Trophoblast cell (in vitro differentiated cells and primary cell): ENCODE results near the gene SQSTM1.

ENCODE experiments used
- DNase-seq, 2 donors: peaks; one replicate each; pipeline ENCODE4 v3.0.0-alpha.2; 2016
- H2AFZ ChIP-seq: 2 replicates; pipeline ENCODE4 v1.6.1; 2013; ENCODE audit warnings: low read length, moderate library complexity, mild to moderate bottlenecking; ENCODE audit not compliant: insufficient read depth, poor library complexity
- H2AK5ac ChIP-seq: 2 replicates; pipeline ENCODE4 v1.6.1; 2013; ENCODE audit warnings: mild to moderate bottlenecking, low read length
- H2BK120ac ChIP-seq: 2 replicates; pipeline ENCODE4 v1.6.1; 2013; ENCODE audit warnings: low read length, mild to moderate bottlenecking, moderate library complexity; ENCODE audit not compliant: insufficient read depth, poor library complexity
- H2BK12ac ChIP-seq: 2 replicates; pipeline ENCODE4 v1.6.1; 2013; ENCODE audit warnings: mild to moderate bottlenecking, low read length, moderate library complexity
- H2BK5ac ChIP-seq: 2 replicates; pipeline ENCODE4 v1.6.1; 2013; ENCODE audit warnings: low read length, low read depth, moderate library complexity, mild to moderate bottlenecking; ENCODE audit not compliant: poor library complexity
- H3K14ac ChIP-seq: 2 replicates; pipeline ENCODE4 v1.6.1; 2013; ENCODE audit warnings: mild to moderate bottlenecking, low read length
- H3K18ac ChIP-seq: 2 replicates; pipeline ENCODE4 v1.6.1; 2013; ENCODE audit warnings: mild to moderate bottlenecking, low read length
- H3K23ac ChIP-seq: 2 replicates; pipeline ENCODE4 v1.6.1; 2013; ENCODE audit warnings: low read length
- H3K27ac ChIP-seq: 2 replicates; pipeline ENCODE4 v1.5.1; 2013; ENCODE audit warnings: low read depth, mild to moderate bottlenecking, inconsistent platforms, low read length, moderate library complexity
- H3K27me3 ChIP-seq: 2 replicates; pipeline ENCODE4 v1.6.1; 2013; ENCODE audit warnings: inconsistent platforms, mild to moderate bottlenecking, low read length, moderate library complexity; ENCODE audit not compliant: insufficient read depth
- H3K36me3 ChIP-seq, 2 experiments: 1 replicate in 1 of 2; 2 replicates in 1 of 2; pipeline ENCODE4 v1.6.1; 2013; ENCODE audit warnings: low read length in 2 of 2, mild to moderate bottlenecking in 2 of 2, moderate library complexity in 1 of 2; ENCODE audit not compliant: insufficient read depth in 2 of 2, control insufficient read depth in 1 of 2
- H3K4ac ChIP-seq: 2 replicates; pipeline ENCODE4 v1.6.1; 2013; ENCODE audit warnings: low read depth, mild to moderate bottlenecking, low read length, moderate library complexity
- H3K4me1 ChIP-seq, 2 experiments: 1 replicate in 1 of 2; 2 replicates in 1 of 2; pipeline ENCODE4 v1.6.1; 2013; ENCODE audit warnings: low read length in 2 of 2, mild to moderate bottlenecking in 2 of 2, moderate library complexity in 1 of 2; ENCODE audit not compliant: insufficient read depth in 2 of 2, control insufficient read depth in 1 of 2
- H3K4me2 ChIP-seq: 2 replicates; pipeline ENCODE4 v1.6.1; 2013; ENCODE audit warnings: inconsistent platforms, mild to moderate bottlenecking, low read length, moderate library complexity
- H3K4me3 ChIP-seq: 2 replicates; pipeline ENCODE4 v1.5.1; 2013; ENCODE audit warnings: mild to moderate bottlenecking, low read depth, low read length, inconsistent platforms
- H3K79me1 ChIP-seq: one replicate; pipeline ENCODE4 v1.6.1; 2013; ENCODE audit warnings: low read length
- H3K79me2 ChIP-seq: 2 replicates; pipeline ENCODE4 v1.6.1; 2013; ENCODE audit warnings: low read length, mild to moderate bottlenecking; ENCODE audit not compliant: control insufficient read depth, insufficient read depth, poor library complexity
- H3K9ac ChIP-seq: 2 replicates; pipeline ENCODE4 v1.6.1; 2013; ENCODE audit warnings: mild to moderate bottlenecking, low read length
- H3K9me3 ChIP-seq: 2 replicates; pipeline ENCODE4 v1.6.1; 2013; ENCODE audit warnings: low read depth, mild to moderate bottlenecking, control low read depth, inconsistent platforms, low read length; ENCODE audit not compliant: insufficient read depth
- H4K12ac ChIP-seq: 2 replicates; pipeline ENCODE4 v1.6.1; 2013; ENCODE audit warnings: low read depth, mild to moderate bottlenecking, low read length, moderate library complexity
- H4K8ac ChIP-seq: 2 replicates; pipeline ENCODE4 v1.6.1; 2013; ENCODE audit warnings: low read depth, mild to moderate bottlenecking, low read length, moderate library complexity
- H4K91ac ChIP-seq: one replicate; pipeline ENCODE4 v1.6.1; 2013; ENCODE audit warnings: low read depth, mild to moderate bottlenecking, low read length, moderate library complexity
- WGBS: extraction: QIAGEN DNeasy Blood & Tissue Kit; methylation state at CpG from one replicate; pipeline ENCODE4 v1.1.7; 2013; ENCODE audit warnings: missing lambda C conversion rate; ENCODE audit not compliant: insufficient read length, insufficient coverage; ENCODE audit errors: extremely low coverage; 5-methylcytosine and 5-hydroxymethylcytosine counted together

SQSTM1 gene

DNA sequence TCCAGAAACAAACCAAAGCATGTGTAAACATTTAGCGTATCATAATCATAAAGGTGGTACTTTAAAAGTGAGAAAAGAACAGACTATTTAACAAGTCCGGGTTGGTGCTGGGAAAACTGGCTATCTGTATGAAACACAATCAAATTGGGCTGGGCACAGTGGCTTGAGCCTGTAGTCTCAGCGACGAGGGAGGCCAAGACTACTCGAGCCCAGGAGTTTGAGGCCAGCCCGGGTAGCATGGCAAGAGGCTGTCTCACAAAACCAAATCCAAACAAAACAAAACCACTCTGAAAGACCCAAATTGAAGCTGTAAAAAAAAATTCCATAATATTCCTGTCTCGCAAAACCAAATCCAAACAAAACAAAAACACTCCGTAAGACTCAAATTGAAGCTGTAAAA lies 33.7 kb downstream of the SQSTM1 start:
- Histone ChIP-seq H3K9me3 (no peaks in the 10 kb centered on the region), H3K79me2 (peaks cover 4% of the 10 kb centered on the region), H2AK5ac (no peak overlapping the region), H3K9ac (no peak overlapping the region), H2BK120ac (no peak overlapping the region), H2AFZ (no peak overlapping the region), H3K4me3 (no peak overlapping the region), H4K8ac (no peak overlapping the region), H3K27me3 (no peaks in the 10 kb centered on the region), H4K91ac (no peak overlapping the region), H2BK12ac (no peak overlapping the region), H3K4me2 (no peak overlapping the region), H2BK5ac (no peak overlapping the region), H3K14ac (no peak overlapping the region), H3K36me3 (peaks cover 22 to 27% of the 10 kb centered on the region in 2 experiments), H3K4ac (no peak overlapping the region), H3K23ac (no peak overlapping the region), H3K4me1 (no peaks in the 10 kb centered on the region), H3K27ac (no peak overlapping the region), H3K79me1 (peaks cover 4% of the 10 kb centered on the region), H4K12ac (no peak overlapping the region), H3K18ac (no peak overlapping the region)
- no peak for DNase-seq
- 100% methylated on average over 2 of the region's 8 CpGs for WGBS

GRCh38 chr5:179858241-179858585 lies 37.5 kb downstream of the SQSTM1 start:
- peak overlapping the region; percentile 16 for H3K14ac ChIP-seq

DNA sequence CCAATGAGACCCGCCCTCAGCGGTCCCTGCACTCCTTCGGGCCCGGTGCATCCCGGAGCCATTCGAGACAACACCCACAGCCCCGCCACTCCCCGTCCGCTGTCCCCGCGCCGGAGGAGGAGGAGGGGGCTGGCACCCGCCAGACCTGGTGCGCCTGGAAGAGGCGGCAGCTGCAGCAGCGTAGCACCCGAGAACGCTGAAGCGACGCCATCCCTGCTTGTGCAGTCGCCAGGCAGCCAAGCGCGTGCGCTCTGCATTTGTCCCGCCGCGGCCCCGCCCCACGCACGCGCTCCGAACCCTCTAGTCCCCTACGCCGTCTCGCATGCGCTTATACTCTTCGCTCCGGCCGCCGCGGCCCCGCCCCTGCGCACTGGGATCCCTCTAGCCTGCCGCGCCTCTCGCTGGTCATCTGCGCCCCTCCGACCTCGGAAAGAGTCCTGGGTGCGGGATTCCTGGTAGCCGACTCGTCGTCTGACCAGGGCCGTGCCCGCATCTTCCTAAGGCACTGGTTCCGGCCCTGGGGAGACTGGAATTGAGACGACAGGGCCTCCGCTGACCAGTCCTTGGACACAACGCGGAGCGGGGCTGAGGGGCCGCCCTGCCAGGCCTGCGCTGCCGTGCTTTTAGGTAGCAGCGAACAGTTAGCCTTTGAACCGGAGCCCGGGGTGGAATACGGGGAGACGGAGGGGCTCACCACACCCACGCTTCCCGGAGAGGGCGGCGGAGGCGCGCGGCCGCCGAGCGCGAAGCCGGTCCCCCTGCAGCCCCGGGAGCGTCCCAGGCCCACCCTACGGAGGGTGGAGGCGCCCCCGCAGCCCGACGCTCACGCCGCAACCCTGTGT lies 38.1 kb downstream of the SQSTM1 start, which contains the start of gene MRNIP:
TSS of gene MRNIP (minus strand) at position 232 of the 842 bp plus-strand sequence. CDS start at position 211, 21 bp downstream.
- no peak within 1 kb of the TSS for H2BK12ac ChIP-seq
- H3K4ac ChIP-seq = peak within 1 kb of the TSS; percentile 46
- peak within 1 kb of the TSS; percentile 84 for H4K91ac ChIP-seq
- peaks cover 11% of the 10 kb centered on the region for H3K9me3 ChIP-seq
- peak within 1 kb of the TSS; percentile 93 for H4K12ac ChIP-seq
- peak within 1 kb of the TSS; percentile 90 for H2AFZ ChIP-seq
- no peak within 1 kb of the TSS for H3K23ac ChIP-seq
- H3K14ac ChIP-seq = peak within 1 kb of the TSS; percentile 91
- peak within 1 kb of the TSS; percentile 96 for H4K8ac ChIP-seq
- H3K27me3 ChIP-seq = no peaks in the 10 kb centered on the region
- H2AK5ac ChIP-seq = peak within 1 kb of the TSS; percentile 42
- peak within 1 kb of the TSS; percentile 82 for H3K4me3 ChIP-seq
- peaks cover 4% of the 10 kb centered on the region for H3K79me1 ChIP-seq
- H3K4me1 ChIP-seq = no peaks in the 10 kb centered on the region
- DNase-seq = peak; percentile 96 to 98
- no CpG with 5 or more reads among the region's 90 CpGs for WGBS
- peak within 1 kb of the TSS; percentile 70 for H2BK120ac ChIP-seq
- H3K9ac ChIP-seq = peak within 1 kb of the TSS; percentile 95
- H2BK5ac ChIP-seq = peak within 1 kb of the TSS; percentile 49
- H3K79me2 ChIP-seq = peaks cover 4% of the 10 kb centered on the region
- peaks cover 17 to 19% of the 10 kb centered on the region in 2 experiments for H3K36me3 ChIP-seq
- peak within 1 kb of the TSS; percentile 77 for H3K4me2 ChIP-seq
- peak within 1 kb of the TSS; percentile 75 for H3K27ac ChIP-seq
- H3K18ac ChIP-seq = peak within 1 kb of the TSS; percentile 68

More at GRCh38 chr5:179858241-179858585, 37.5 kb downstream of the SQSTM1 start:
- H4K91ac ChIP-seq = no peak overlapping the region
- H2BK120ac ChIP-seq = no peak overlapping the region
- H3K4ac ChIP-seq = no peak overlapping the region
- H3K4me2 ChIP-seq = peak overlapping the region; percentile 77
- peak overlapping the region; percentile 87 for H2AFZ ChIP-seq
- H3K79me2 ChIP-seq = peaks cover 4% of the 10 kb centered on the region
- H3K18ac ChIP-seq = no peak overlapping the region
- peaks cover 4% of the 10 kb centered on the region for H3K79me1 ChIP-seq
- H3K27ac ChIP-seq = no peak overlapping the region
- peaks cover 11 to 13% of the 10 kb centered on the region in 2 experiments for H3K36me3 ChIP-seq
- H2AK5ac ChIP-seq = no peak overlapping the region
- H2BK5ac ChIP-seq = no peak overlapping the region
- H3K23ac ChIP-seq = no peak overlapping the region
- H3K4me3 ChIP-seq = peak overlapping the region; percentile 82
- H3K4me1 ChIP-seq = no peaks in the 10 kb centered on the region
- no peak overlapping the region for H2BK12ac ChIP-seq
- no peaks in the 10 kb centered on the region for H3K27me3 ChIP-seq
- H3K9ac ChIP-seq = peak overlapping the region; percentile 2
- peak overlapping the region; percentile 57 for H4K8ac ChIP-seq
- H3K9me3 ChIP-seq = peaks cover 10% of the 10 kb centered on the region
- WGBS = no CpG with 5 or more reads among the region's 32 CpGs
- DNase-seq = peak in 1 of 2 donors; percentile 51
- H4K12ac ChIP-seq = no peak overlapping the region

DNA sequence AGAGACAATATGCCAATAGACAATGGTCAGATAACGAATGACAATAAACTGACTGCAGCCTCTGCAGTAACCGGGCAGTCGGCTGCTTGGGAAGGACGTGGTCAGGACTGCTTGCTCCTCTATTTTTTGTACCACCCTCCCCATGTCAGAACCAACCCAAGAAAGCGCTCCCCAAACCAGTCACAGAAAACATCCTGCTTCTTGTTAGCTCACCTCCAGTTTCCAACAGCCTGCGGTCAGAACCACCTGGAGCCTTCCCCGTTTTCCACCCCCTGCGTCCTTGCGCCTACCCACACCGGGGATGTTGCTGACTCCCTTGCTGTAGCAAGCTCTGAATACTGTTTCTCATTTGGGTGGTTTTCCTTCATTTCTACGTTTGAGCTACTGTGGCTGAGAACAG lies 39.6 kb downstream of the SQSTM1 start:
- no peak overlapping the region for H3K4ac ChIP-seq
- peaks cover 30 to 32% of the 10 kb centered on the region in 2 experiments for H3K36me3 ChIP-seq
- no peak overlapping the region for H3K4me2 ChIP-seq
- no peak for DNase-seq
- no peak overlapping the region for H2AFZ ChIP-seq
- no peak overlapping the region for H3K4me3 ChIP-seq
- H3K27ac ChIP-seq = no peak overlapping the region
- no peak overlapping the region for H3K23ac ChIP-seq
- H3K4me1 ChIP-seq = no peaks in the 10 kb centered on the region
- H2BK120ac ChIP-seq = no peak overlapping the region
- peaks cover 14% of the 10 kb centered on the region for H3K9me3 ChIP-seq
- H3K9ac ChIP-seq = no peak overlapping the region
- no peak overlapping the region for H2BK5ac ChIP-seq
- H3K18ac ChIP-seq = no peak overlapping the region
- H3K79me1 ChIP-seq = peaks cover 4% of the 10 kb centered on the region
- peaks cover 4% of the 10 kb centered on the region for H3K79me2 ChIP-seq
- no peak overlapping the region for H4K8ac ChIP-seq
- no peak overlapping the region for H4K12ac ChIP-seq
- no CpG with 5 or more reads among the region's 11 CpGs for WGBS
- H3K14ac ChIP-seq = no peak overlapping the region
- no peak overlapping the region for H2BK12ac ChIP-seq
- no peak overlapping the region for H2AK5ac ChIP-seq
- H4K91ac ChIP-seq = no peak overlapping the region
- no peaks in the 10 kb centered on the region for H3K27me3 ChIP-seq
